BE2C (cell line): ENCODE measurements around the gene CCDC190.
A peak's percentile ranks its signal among the peaks of the same experiment; 100 is the strongest.

ENCODE experiments used
- DNase-seq: peaks from one replicate; pipeline ENCODE4 v3.0.0-alpha.2; 2020
- H3K27me3 ChIP-seq: fragments of 250-450 bp; sonication (Bioruptor Pico); 2 replicates; pipeline ENCODE4 v1.5.1; 2020; ENCODE audit warnings: mild to moderate bottlenecking
- H3K36me3 ChIP-seq: fragments of 250-450 bp; sonication (Bioruptor Pico); 2 replicates; pipeline ENCODE4 v1.5.1; 2020; ENCODE audit warnings: mild to moderate bottlenecking
- H3K4me1 ChIP-seq: fragments of 250-450 bp; sonication (Bioruptor Pico); 2 replicates; pipeline ENCODE4 v1.5.1; 2020
- H3K4me3 ChIP-seq: 2 replicates; pipeline ENCODE4 v1.5.1; 2011; ENCODE audit warnings: low read depth, low read length
- H3K9me3 ChIP-seq: fragments of 250-450 bp; sonication (Bioruptor Pico); 2 replicates; pipeline ENCODE4 v1.5.1; 2020
- CTCF ChIP-seq: IDR thresholded peaks from 2 replicates; pipeline ENCODE4 v1.5.1; 2012; ENCODE audit warnings: mild to moderate bottlenecking, low read depth, low read length

CCDC190 gene

GRCh38 chr1:162899422-162900146 lies 38.6 kb upstream of the CCDC190 start:
- DNase-seq, result no peak
- Histone ChIP-seq H3K36me3 (no peaks in the 10 kb centered on the region), H3K4me3 (no peak overlapping the region), H3K9me3 (no peaks in the 10 kb centered on the region), H3K4me1 (peaks cover 28% of the 10 kb centered on the region), H3K27me3 (no peaks in the 10 kb centered on the region)
- no peak for TF ChIP-seq CTCF

- TF ChIP-seq CTCF, result no peak
- no peaks in the 10 kb centered on the region for H3K36me3 ChIP-seq
- H3K4me3 ChIP-seq, result no peak overlapping the region
- H3K4me1 ChIP-seq, result peaks cover 32% of the 10 kb centered on the region
- DNase-seq, result no peak
- no peaks in the 10 kb centered on the region for H3K27me3 ChIP-seq
- H3K9me3 ChIP-seq, result no peaks in the 10 kb centered on the region
These were observed 32.6 kb upstream of the CCDC190 start for GRCh38 chr1:162893612-162893908.

- Histone ChIP-seq H3K4me3 (no peak overlapping the region), H3K4me1 (peaks cover 37% of the 10 kb centered on the region), H3K36me3 (no peaks in the 10 kb centered on the region), H3K9me3 (no peaks in the 10 kb centered on the region), H3K27me3 (no peaks in the 10 kb centered on the region)
- TF ChIP-seq CTCF, result no peak
- no peak for DNase-seq
These were observed 32.1 kb upstream of the CCDC190 start for GRCh38 chr1:162892906-162893611.

GRCh38 chr1:162889989-162890388 lies 29.0 kb upstream of the CCDC190 start:
- H3K4me3 ChIP-seq, result no peak overlapping the region
- TF ChIP-seq CTCF, result no peak
- no peaks in the 10 kb centered on the region for H3K27me3 ChIP-seq
- no peaks in the 10 kb centered on the region for H3K9me3 ChIP-seq
- H3K4me1 ChIP-seq, result peaks cover 58% of the 10 kb centered on the region
- H3K36me3 ChIP-seq, result no peaks in the 10 kb centered on the region
- DNase-seq, result peak; percentile 90

- Histone ChIP-seq H3K9me3 (no peaks in the 10 kb centered on the region), H3K27me3 (no peaks in the 10 kb centered on the region), H3K4me1 (peaks cover 77% of the 10 kb centered on the region)
These were observed 25.7 kb upstream of the CCDC190 start for GRCh38 chr1:162886705-162887104.

More at GRCh38 chr1:162886705-162887104, 25.7 kb upstream of the CCDC190 start:
- DNase-seq, result no peak
- H3K4me3 ChIP-seq, result no peak overlapping the region
- TF ChIP-seq CTCF, result no peak
- H3K36me3 ChIP-seq, result no peaks in the 10 kb centered on the region
